ENCODE data around the gene HTT. TPM values are rescaled to one million over a fixed set of nuclear protein-coding genes. Genes with fewer than 3 reads are reported as not detected.

Gene HTT
- total and polyA plus RNA-seq, 2 of the 13 experiments (the other 11 are each of a cell fraction or from before 2014, with no cell fraction given), result 17.5 to 19.5 TPM

DNA sequence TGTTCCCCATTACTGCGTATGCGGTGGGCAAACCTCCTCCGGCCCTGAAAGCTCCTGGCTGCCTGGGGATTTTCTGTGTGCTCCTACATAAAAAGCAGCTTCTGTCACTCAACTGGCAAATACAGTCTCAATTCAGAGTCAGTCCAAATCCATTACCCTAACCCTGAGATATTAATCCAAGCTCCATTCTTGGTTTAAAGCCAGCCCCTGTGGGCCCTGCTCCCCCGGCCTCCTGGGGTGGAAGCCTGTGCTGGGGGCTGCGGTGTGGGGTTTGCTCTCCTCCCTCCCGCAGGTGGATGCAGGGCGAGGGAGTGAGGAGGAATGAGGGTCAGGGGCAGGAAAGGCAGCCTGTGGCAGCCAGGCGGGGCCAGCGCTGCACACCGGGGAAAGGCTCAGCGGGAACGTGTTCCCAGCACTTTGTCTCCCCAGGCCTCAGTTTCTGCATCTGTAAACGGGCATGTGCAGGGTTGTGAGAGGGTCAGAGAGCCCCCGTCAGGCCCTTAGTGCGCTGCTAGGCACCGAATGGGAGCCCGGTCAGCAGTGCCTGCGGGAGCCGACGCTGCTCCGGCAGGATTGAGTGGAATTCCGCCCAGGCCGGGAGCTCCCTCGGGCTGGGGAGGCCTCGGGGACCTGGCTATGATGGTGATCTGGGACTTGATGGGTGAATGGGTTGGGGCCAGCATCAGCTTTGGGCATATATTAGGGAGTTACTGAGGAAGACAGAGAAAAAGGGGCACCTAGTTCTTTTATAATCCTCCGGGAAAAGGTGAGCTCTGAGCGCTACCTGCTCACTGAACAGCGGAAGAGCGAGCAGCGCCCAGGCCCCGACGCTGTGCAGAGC, 212.1 kb downstream of the HTT start (continued):
- TF ChIP-seq, protein P1, sequence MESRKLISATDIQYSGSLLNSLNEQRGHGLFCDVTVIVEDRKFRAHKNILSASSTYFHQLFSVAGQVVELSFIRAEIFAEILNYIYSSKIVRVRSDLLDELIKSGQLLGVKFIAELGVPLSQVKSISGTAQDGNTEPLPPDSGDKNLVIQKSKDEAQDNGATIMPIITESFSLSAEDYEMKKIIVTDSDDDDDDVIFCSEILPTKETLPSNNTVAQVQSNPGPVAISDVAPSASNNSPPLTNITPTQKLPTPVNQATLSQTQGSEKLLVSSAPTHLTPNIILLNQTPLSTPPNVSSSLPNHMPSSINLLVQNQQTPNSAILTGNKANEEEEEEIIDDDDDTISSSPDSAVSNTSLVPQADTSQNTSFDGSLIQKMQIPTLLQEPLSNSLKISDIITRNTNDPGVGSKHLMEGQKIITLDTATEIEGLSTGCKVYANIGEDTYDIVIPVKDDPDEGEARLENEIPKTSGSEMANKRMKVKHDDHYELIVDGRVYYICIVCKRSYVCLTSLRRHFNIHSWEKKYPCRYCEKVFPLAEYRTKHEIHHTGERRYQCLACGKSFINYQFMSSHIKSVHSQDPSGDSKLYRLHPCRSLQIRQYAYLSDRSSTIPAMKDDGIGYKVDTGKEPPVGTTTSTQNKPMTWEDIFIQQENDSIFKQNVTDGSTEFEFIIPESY (CRISPR knock-in tag; IDR thresholded peaks at IDR 0.05), result peak; percentile 49; the same call in 1 of the 2 replicates
- TF ChIP-seq, protein P2, sequence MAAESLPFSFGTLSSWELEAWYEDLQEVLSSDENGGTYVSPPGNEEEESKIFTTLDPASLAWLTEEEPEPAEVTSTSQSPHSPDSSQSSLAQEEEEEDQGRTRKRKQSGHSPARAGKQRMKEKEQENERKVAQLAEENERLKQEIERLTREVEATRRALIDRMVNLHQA (CRISPR knock-in tag; IDR thresholded peaks at IDR 0.05), result no peak
- TF ChIP-seq, protein P3, sequence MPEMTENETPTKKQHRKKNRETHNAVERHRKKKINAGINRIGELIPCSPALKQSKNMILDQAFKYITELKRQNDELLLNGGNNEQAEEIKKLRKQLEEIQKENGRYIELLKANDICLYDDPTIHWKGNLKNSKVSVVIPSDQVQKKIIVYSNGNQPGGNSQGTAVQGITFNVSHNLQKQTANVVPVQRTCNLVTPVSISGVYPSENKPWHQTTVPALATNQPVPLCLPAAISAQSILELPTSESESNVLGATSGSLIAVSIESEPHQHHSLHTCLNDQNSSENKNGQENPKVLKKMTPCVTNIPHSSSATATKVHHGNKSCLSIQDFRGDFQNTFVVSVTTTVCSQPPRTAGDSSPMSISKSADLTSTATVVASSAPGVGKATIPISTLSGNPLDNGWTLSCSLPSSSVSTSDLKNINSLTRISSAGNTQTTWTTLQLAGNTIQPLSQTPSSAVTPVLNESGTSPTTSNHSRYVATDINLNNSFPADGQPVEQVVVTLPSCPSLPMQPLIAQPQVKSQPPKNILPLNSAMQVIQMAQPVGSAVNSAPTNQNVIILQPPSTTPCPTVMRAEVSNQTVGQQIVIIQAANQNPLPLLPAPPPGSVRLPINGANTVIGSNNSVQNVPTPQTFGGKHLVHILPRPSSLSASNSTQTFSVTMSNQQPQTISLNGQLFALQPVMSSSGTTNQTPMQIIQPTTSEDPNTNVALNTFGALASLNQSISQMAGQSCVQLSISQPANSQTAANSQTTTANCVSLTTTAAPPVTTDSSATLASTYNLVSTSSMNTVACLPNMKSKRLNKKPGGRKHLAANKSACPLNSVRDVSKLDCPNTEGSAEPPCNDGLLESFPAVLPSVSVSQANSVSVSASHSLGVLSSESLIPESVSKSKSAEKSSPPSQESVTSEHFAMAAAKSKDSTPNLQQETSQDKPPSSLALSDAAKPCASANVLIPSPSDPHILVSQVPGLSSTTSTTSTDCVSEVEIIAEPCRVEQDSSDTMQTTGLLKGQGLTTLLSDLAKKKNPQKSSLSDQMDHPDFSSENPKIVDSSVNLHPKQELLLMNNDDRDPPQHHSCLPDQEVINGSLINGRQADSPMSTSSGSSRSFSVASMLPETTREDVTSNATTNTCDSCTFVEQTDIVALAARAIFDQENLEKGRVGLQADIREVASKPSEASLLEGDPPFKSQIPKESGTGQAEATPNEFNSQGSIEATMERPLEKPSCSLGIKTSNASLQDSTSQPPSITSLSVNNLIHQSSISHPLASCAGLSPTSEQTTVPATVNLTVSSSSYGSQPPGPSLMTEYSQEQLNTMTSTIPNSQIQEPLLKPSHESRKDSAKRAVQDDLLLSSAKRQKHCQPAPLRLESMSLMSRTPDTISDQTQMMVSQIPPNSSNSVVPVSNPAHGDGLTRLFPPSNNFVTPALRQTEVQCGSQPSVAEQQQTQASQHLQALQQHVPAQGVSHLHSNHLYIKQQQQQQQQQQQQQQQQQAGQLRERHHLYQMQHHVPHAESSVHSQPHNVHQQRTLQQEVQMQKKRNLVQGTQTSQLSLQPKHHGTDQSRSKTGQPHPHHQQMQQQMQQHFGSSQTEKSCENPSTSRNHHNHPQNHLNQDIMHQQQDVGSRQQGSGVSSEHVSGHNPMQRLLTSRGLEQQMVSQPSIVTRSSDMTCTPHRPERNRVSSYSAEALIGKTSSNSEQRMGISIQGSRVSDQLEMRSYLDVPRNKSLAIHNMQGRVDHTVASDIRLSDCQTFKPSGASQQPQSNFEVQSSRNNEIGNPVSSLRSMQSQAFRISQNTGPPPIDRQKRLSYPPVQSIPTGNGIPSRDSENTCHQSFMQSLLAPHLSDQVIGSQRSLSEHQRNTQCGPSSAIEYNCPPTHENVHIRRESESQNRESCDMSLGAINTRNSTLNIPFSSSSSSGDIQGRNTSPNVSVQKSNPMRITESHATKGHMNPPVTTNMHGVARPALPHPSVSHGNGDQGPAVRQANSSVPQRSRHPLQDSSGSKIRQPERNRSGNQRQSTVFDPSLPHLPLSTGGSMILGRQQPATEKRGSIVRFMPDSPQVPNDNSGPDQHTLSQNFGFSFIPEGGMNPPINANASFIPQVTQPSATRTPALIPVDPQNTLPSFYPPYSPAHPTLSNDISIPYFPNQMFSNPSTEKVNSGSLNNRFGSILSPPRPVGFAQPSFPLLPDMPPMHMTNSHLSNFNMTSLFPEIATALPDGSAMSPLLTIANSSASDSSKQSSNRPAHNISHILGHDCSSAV (CRISPR knock-in tag; IDR thresholded peaks at IDR 0.05; ENCODE audit: borderline replicate concordance), result no peak
- TF ChIP-seq, protein P4, sequence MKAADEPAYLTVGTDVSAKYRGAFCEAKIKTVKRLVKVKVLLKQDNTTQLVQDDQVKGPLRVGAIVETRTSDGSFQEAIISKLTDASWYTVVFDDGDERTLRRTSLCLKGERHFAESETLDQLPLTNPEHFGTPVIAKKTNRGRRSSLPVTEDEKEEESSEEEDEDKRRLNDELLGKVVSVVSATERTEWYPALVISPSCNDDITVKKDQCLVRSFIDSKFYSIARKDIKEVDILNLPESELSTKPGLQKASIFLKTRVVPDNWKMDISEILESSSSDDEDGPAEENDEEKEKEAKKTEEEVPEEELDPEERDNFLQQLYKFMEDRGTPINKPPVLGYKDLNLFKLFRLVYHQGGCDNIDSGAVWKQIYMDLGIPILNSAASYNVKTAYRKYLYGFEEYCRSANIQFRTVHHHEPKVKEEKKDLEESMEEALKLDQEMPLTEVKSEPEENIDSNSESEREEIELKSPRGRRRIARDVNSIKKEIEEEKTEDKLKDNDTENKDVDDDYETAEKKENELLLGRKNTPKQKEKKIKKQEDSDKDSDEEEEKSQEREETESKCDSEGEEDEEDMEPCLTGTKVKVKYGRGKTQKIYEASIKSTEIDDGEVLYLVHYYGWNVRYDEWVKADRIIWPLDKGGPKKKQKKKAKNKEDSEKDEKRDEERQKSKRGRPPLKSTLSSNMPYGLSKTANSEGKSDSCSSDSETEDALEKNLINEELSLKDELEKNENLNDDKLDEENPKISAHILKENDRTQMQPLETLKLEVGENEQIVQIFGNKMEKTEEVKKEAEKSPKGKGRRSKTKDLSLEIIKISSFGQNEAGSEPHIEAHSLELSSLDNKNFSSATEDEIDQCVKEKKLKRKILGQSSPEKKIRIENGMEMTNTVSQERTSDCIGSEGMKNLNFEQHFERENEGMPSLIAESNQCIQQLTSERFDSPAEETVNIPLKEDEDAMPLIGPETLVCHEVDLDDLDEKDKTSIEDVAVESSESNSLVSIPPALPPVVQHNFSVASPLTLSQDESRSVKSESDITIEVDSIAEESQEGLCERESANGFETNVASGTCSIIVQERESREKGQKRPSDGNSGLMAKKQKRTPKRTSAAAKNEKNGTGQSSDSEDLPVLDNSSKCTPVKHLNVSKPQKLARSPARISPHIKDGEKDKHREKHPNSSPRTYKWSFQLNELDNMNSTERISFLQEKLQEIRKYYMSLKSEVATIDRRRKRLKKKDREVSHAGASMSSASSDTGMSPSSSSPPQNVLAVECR (CRISPR knock-in tag; IDR thresholded peaks at IDR 0.05; ENCODE audit: borderline replicate concordance), result peak; percentile 20; the same call in 1 of the 2 replicates
- TF ChIP-seq ZNF773 (CRISPR knock-in tag; IDR thresholded peaks at IDR 0.05; ENCODE audit: borderline replicate concordance), result no peak
- peak; percentile 21; the same call in 1 of the 2 replicates for TF ChIP-seq KDM2A (CRISPR knock-in tag; IDR thresholded peaks at IDR 0.05; ENCODE audit: borderline replicate concordance, low read depth)
- no peak for TF ChIP-seq NFIB (CRISPR knock-in tag; IDR thresholded peaks at IDR 0.05; ENCODE audit: borderline replicate concordance)
- TF ChIP-seq MXI1 (IDR thresholded peaks at IDR 0.05; ENCODE audit: borderline replicate concordance, low read depth, low read length), result no peak
- TF ChIP-seq ZC3H13 (CRISPR knock-in tag; IDR thresholded peaks at IDR 0.05), result no peak

Data from HepG2 (cell line).